Breast epithelium (tissue), 4 donors: ENCODE results near the gene CLDN11. TPM values are rescaled to one million over a fixed set of nuclear protein-coding genes. Genes with fewer than 3 reads are reported as not detected.
A peak's percentile ranks its signal among the peaks of the same experiment; 100 is the strongest.

Experiments
- DNase-seq, 2 donors: peaks; one replicate each; pipeline ENCODE4 v3.0.0-alpha.2; 2019; ENCODE audit warnings: low spot score in 2 of 2
- H3K27ac ChIP-seq, 2 donors: fragments of 200-600 bp; sonication (generic) in 1 of 2; one replicate each; pipeline ENCODE4 v1.5.1; 2016 to 2019; ENCODE audit warnings: mild to moderate bottlenecking in 1 of 2
- H3K27me3 ChIP-seq, 2 donors: fragments of 200-600 bp; sonication (generic) in 1 of 2; one replicate each; pipeline versions ENCODE4 v1.5.1 to v1.6.0; 2017 to 2019; ENCODE audit warnings: control low read depth in 1 of 2, mild to moderate bottlenecking in 1 of 2
- H3K36me3 ChIP-seq: fragments of 200-600 bp; one replicate; pipeline ENCODE4 v1.5.1; 2019
- H3K4me1 ChIP-seq, 2 donors: fragments of 200-600 bp; sonication (generic); one replicate each; pipeline ENCODE4 v1.5.1; 2016 to 2019; ENCODE audit warnings: control low read depth in 1 of 2
- H3K4me3 ChIP-seq, 3 donors: fragments of 200-600 bp; sonication (generic); 1 replicate in 2 of 3; 2 replicates in 1 of 3; pipeline ENCODE4 v1.5.1; 2016 to 2019; ENCODE audit warnings: mild to moderate bottlenecking in 3 of 3, moderate library complexity in 2 of 3
- H3K9me3 ChIP-seq, 2 donors: fragments of 200-600 bp; sonication (generic) in 1 of 2; one replicate each; pipeline ENCODE4 v1.5.1; 2016 to 2019; ENCODE audit warnings: control low read depth in 1 of 2
- CTCF ChIP-seq, 3 donors: fragments of 450-650 bp; IDR thresholded peaks; one replicate each; pipeline ENCODE4 v1.5.1; 2016 to 2017; ENCODE audit warnings: antibody characterized with exemption in 3 of 3, mild to moderate bottlenecking in 3 of 3, moderate library complexity in 3 of 3
- POLR2A ChIP-seq: fragments of 450-650 bp; IDR thresholded peaks from one replicate; pipeline ENCODE4 v1.6.1; 2016; ENCODE audit warnings: antibody characterized with exemption, mild to moderate bottlenecking, moderate library complexity
- POLR2AphosphoS5 ChIP-seq, 3 donors: sonication (generic); formaldehyde crosslinking; IDR thresholded peaks; one replicate each; pipeline ENCODE4 v1.6.1; 2017; ENCODE audit warnings: antibody characterized with exemption in 3 of 3
- intact Hi-C: fragments of 100-400 bp; cut with DNase I; formaldehyde crosslinking; loops from one replicate; pipeline ENCODE4 v1.15.1; 2023; ENCODE audit warnings: low total_unique reads
- total RNA-seq, 3 donors: library from RNA; depleted of rRNA; stranded (reverse); fragments of >200 nt; gene quantifications; one replicate each; pipeline ENCODE4 v1.1.0, GENCODE V29; 2016

The CLDN11 gene
- total RNA-seq, 3 donors from 2014 or later = 8.2 to 48.4 (median 28.8) TPM

- no peak for DNase-seq
Observed at GRCh38 chr3:170441412-170441811, 22.7 kb downstream of the CLDN11 start.

DNA sequence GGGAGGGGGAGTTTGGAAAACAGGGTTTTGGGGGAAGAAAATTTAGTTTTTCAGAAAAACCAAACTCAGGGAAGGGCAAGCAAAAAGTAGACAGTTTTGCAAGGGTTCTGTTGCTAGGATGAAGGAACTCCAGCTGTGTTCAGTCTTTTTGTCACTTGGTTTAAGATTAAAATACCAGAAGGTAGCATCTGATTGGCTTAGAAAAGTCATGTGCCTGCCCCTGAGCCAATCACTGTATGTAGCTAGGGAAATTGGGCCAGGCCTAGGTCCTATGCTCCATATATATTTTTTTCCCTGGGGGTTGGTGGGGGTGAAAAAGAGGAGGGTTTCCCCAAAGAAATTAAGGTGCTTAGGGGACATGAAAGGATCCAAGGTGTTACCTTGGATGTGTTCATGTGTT, 24.3 kb downstream of the CLDN11 start:
- Histone ChIP-seq H3K4me1 (no peaks in the 10 kb centered on the region), H3K9me3 (no peaks in the 10 kb centered on the region), H3K36me3 (no peaks in the 10 kb centered on the region), H3K4me3 (no peak overlapping the region), H3K27me3 (no peaks in the 10 kb centered on the region), H3K27ac (no peak overlapping the region)
- no peak for TF ChIP-seq POLR2A
- no peak for TF ChIP-seq POLR2AphosphoS5 (IDR thresholded peaks at IDR 0.05)
- TF ChIP-seq CTCF (IDR thresholded peaks at IDR 0.05) = no peak
- no peak for DNase-seq
- intact Hi-C loops = loop anchor here (1.0 kb wide), 1 partner anchor 27 kb away; no protein-coding TSS in a partner anchor

More at GRCh38 chr3:170441412-170441811, 22.7 kb downstream of the CLDN11 start:
- Histone ChIP-seq H3K36me3 (no peaks in the 10 kb centered on the region), H3K27ac (no peak overlapping the region), H3K4me3 (no peak overlapping the region), H3K9me3 (no peaks in the 10 kb centered on the region), H3K4me1 (no peaks in the 10 kb centered on the region), H3K27me3 (no peaks in the 10 kb centered on the region)
- TF ChIP-seq CTCF (IDR thresholded peaks at IDR 0.05) (no peak), POLR2AphosphoS5 (IDR thresholded peaks at IDR 0.05) (no peak), POLR2A (no peak)
- intact Hi-C loops = no loop called here

GRCh38 chr3:170443457-170443856, 24.8 kb downstream of the CLDN11 start:
- Histone ChIP-seq H3K27ac (no peak overlapping the region), H3K36me3 (no peaks in the 10 kb centered on the region), H3K4me1 (no peaks in the 10 kb centered on the region), H3K4me3 (no peak overlapping the region), H3K27me3 (no peaks in the 10 kb centered on the region), H3K9me3 (no peaks in the 10 kb centered on the region)
- intact Hi-C loops = no loop called here
- DNase-seq = no peak
- TF ChIP-seq POLR2AphosphoS5 (IDR thresholded peaks at IDR 0.05) (no peak), CTCF (IDR thresholded peaks at IDR 0.05) (no peak), POLR2A (no peak)

GRCh38 chr3:170448584-170448983, 29.9 kb downstream of the CLDN11 start:
- no peaks in the 10 kb centered on the region for H3K9me3 ChIP-seq
- H3K4me1 ChIP-seq = no peaks in the 10 kb centered on the region
- H3K27me3 ChIP-seq = no peaks in the 10 kb centered on the region
- intact Hi-C loops = no loop called here
- DNase-seq = peak in 1 of 2 donors; percentile 27
- H3K27ac ChIP-seq = peak overlapping the region; percentile 50 to 73
- peak overlapping the region in 2 of 3 donors; percentile 24 to 40 for H3K4me3 ChIP-seq
- no peaks in the 10 kb centered on the region for H3K36me3 ChIP-seq
- no peak for TF ChIP-seq CTCF (IDR thresholded peaks at IDR 0.05)
- TF ChIP-seq POLR2AphosphoS5 (IDR thresholded peaks at IDR 0.05) = peak in 1 of 3 donors; percentile 23
- TF ChIP-seq POLR2A = no peak

- no peaks in the 10 kb centered on the region for H3K9me3 ChIP-seq
- H3K27ac ChIP-seq = no peak overlapping the region
- no peaks in the 10 kb centered on the region for H3K27me3 ChIP-seq
- H3K36me3 ChIP-seq = no peaks in the 10 kb centered on the region
- no peaks in the 10 kb centered on the region for H3K4me1 ChIP-seq
- intact Hi-C loops = no loop called here
- DNase-seq = no peak
- TF ChIP-seq CTCF (IDR thresholded peaks at IDR 0.05) = no peak
- no peak for TF ChIP-seq POLR2A
- TF ChIP-seq POLR2AphosphoS5 (IDR thresholded peaks at IDR 0.05) = no peak
- no peak overlapping the region for H3K4me3 ChIP-seq
Observed at GRCh38 chr3:170450039-170450438, 31.4 kb downstream of the CLDN11 start.
